ENCODE results near the gene C1R.
"Not testable (repeated sequence)": the region's sequence is repeated elsewhere in the genome, so short reads cannot be mapped to it uniquely, and the experiment has no call there.

C1R gene

GRCh38 chr12:7069386-7069785, 22.9 kb downstream of the C1R start:
- DNase-seq (ENCODE audit: low read depth in 2 of 2, low spot score in 1 of 2) = no peak

- DNase-seq (ENCODE audit: low read depth in 2 of 2, low spot score in 1 of 2) = no peak
Measured at GRCh38 chr12:7068994-7069346, 23.3 kb downstream of the C1R start.

DNA sequence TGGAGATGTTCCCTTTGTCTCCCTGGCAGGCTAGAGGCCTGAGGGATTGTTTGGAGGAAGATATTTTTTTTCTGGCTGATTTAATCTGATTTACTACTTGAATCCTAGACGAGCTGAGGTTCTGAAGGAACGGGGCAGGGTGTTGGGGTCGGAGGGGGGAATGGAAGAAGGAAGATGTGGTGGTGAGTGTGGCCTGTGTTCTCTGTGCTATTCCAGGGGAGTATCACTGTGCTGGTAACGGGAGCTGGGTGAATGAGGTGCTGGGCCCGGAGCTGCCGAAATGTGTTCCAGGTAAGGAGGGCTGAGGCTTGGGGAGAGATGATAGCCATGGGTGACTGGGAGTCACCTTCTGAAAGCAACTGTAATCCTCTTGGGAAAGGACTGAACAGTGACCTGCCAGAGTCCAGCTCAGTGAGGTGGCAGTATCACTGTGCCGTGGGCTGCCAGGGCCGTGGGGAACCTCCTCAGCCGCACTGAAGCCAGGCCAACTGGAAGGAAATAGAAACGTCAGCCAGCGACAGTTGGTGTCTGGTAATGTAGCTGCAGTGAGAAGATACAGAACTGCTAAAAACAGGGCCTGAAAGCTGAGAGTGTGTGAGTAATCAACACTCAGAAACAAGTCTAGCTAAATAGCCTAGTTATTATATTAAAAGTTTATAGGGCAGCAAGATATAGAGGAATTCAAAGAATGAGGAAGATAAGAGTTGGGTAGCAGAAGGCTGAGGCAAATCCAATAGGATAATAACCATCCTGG, 23.8 kb downstream of the C1R start:
- no peak for DNase-seq (ENCODE audit: low read depth in 2 of 2, low spot score in 1 of 2)

DNA sequence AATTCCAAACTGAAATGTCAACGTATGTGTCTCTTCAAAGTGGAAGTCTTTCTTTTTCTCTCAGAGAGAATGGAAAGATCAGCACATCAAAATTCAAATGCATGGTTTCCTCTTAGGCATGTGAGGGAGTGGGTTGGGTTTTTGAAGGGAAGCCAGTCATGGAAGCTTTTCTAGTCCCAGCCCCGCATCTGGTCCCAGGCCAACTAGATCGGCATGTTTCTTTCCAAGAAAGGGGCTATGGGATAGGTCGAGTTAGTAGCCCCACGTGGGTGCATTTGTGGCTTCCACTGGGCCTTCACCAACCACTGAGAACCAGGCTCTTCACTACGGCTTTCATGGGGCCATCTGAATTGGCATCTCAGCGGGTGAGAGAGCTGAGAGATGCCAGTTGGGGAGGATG, 25.1 kb downstream of the C1R start:
- no peak for DNase-seq (ENCODE audit: low read depth in 2 of 2, low spot score in 1 of 2)

DNA sequence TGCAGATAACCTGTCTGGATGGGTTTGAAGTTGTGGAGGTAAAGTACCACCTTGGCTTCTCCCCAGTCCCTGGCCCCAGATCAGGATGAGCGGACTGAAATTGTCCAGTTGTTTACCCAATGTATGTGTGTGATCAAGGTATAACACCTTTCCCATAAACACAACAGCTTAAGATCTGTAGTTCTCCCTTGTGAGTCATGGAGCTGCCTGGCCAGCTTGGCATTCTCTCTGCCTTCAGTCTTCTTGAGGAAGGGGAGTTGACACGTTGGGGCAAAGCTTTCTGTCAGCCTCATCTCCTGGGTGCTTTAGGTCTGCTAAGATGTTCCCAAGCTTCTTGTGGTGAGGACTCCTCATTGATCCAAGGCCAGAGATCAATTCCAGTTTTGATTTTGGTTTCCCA, 25.6 kb downstream of the C1R start:
- DNase-seq (ENCODE audit: low read depth in 2 of 2, low spot score in 1 of 2) = no peak

GRCh38 chr12:7065073-7065623, 27.1 kb downstream of the C1R start:
- DNase-seq (ENCODE audit: low read depth in 2 of 2, low spot score in 1 of 2) = no peak

DNA sequence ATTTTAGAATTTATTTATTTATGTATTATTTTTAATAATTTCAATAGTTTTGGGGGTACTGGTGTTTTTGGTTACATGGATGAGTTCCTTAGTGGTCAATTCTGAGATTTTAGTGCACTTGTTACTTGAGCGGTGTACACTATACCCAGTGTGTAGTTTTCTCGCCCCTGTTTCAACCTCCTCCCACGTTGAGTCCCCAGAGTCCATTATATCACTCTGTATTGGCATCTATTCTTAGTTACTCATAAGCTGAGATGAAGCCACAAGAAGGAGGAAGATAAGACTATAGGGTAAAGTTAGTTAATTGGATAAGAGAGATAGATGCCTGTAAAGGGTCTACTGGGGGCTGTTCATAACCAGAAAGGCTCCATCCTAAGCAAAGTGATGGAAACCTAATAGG, 27.7 kb downstream of the C1R start:
- DNase-seq (ENCODE audit: low read depth in 2 of 2, low spot score in 1 of 2) = no peak

DNA sequence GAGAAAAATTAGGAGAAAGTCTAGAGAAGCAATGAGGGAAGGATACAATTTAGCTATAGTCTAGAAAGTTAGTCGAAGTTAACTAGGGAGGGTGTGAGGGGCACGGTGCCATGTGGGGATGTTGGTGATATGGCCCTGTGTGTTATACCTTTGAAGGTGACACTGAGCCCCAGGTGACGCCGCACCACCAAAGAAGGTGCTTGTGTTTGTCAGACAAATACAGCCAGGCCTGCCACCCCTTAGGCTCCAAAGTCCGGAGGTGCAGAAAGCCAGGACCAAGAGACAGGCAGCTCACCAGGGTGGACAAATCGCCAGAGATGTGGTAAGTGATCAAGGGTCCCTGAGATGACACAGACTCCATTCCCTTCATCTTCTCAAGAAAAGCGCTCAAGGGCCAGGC, 30.6 kb downstream of the C1R start:
- DNase-seq (ENCODE audit: low read depth in 2 of 2, low spot score in 1 of 2) = no peak

DNA sequence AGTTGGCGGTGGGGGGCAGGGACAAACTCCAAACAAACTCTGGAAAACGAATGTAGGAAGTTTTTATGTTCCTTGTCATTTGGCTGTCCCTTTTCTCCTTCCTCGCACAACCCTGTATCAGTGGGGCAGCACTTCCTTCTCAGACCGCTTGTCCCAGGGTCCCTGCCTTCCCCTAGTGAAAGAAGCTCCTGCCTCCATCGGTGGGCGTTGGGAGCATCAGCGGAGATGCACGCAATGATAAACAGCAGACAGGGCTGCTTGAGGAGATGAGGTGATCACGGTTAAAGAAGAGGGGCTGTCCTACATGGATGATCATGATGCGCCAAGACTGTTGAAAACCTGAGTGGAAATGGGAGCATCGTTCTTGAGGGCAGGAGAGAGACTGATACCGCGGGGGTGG, 31.1 kb downstream of the C1R start:
- no peak for DNase-seq (ENCODE audit: low read depth in 2 of 2, low spot score in 1 of 2)

GRCh38 chr12:7060353-7060954, 31.8 kb downstream of the C1R start, which contains the start of gene C1S:
Gene C1S, plus strand, starts transcription at chr12:7060718. Its CDS starts 1,195 bp downstream, at chr12:7061913.
- no peak for DNase-seq (ENCODE audit: low read depth in 2 of 2, low spot score in 1 of 2)

DNA sequence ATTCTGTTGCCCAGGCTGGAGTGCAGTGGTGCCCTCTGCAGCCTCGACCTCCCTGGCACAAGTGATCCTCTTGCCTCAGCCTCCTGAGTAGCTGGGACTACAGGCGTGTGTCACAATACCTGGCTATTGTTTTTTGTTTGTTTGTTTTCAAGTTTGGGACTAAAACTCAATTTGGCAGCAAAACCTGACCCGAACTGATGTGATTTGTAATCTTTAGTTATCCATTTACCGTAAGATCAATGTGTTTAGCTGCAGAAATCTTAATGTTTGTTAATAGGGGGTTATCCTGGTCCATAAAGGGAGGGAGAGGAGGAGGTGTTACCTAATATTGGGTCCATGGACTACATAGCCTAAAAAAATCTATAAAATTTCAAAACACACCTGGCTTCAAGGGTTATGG, 32.5 kb downstream of the C1R start:
- no peak for DNase-seq (ENCODE audit: low read depth in 2 of 2, low spot score in 1 of 2)

DNA sequence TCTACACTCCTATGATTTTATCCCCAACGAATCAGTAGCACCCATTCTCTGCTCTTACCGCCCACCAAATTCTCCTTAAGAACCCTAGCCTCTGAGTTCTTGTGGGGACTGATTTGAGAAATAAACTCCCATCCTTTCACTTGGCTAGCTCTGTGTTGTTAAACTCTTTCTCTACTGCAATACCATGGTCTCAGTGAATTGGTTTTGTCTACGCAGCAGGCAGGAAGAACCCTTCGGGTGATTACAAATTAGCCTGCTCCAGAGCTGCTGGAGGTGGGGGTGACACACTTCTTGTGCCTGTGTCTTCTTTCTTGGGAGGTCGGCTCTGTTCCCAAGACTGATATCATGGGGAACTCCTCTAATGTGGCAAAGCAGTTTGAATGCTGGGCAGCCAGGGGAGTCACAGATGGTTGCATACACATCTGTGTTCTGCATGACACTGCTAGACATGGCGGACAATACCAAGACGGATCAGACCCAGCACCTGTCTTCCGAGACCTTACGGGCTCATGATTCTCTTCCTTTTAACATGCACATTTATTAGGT, 33.3 kb downstream of the C1R start:
- no peak for DNase-seq (ENCODE audit: low read depth in 2 of 2, low spot score in 1 of 2)

DNA sequence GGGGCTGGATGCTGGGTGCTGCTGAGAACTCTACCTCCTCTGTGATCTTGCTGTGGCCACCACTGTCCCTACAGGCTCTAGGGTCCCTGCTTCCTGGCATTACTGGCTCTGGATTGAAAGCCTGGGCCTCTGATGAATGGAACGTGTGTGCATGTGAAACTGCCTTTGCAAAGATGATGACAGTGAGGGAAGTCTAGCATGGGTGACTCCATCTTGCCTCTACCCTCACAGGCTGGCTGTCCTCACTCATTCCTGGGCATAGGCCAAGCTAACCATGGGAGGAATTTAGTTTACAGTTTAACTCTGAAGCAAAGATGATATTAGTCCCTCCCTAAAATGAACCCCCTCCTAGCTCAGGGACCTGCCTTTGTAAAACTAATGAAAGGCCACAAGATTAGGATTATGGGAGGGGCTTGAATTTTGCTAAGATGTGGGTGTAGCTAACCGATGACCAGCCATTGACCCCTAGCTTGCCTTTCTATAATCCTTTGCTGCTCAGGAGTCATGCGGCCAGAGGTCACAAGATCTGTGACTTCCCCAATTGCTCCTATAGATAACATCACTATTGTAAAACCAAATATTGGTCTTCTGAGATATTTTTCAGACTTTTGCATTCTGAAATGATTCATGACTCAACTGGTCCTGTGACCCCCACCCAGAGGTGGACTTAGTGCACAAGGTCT, 33.9 kb downstream of the C1R start:
- DNase-seq (ENCODE audit: low read depth in 2 of 2, low spot score in 1 of 2) = no peak

DNA sequence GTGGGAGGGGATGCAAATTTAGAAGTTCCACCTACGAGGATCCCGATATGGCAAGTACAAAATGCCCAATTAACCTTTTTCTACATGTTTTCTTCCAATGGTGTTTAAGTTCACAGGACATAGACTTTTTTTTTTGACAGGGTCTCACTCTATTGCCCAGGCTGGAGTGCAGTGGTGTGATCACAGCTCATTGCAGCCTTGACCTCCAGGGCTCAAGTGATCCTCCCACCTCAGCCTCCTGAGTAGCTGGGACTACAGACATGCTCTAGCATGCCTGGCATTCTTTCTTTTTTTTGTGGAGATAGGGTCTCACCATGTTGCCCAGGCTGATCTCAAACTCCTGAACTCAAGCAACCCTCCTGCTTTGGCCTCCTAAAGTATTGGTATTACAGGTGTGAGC, 36.5 kb downstream of the C1R start:
- DNase-seq (ENCODE audit: low read depth in 2 of 2, low spot score in 1 of 2) = not testable (repeated sequence)

GRCh38 chr12:7054925-7055324, 37.3 kb downstream of the C1R start:
- no peak for DNase-seq (ENCODE audit: low read depth in 2 of 2, low spot score in 1 of 2)

GRCh38 chr12:7049973-7050372, 42.3 kb downstream of the C1R start:
- DNase-seq (ENCODE audit: low read depth in 2 of 2, low spot score in 1 of 2) = not testable (repeated sequence)

GRCh38 chr12:7049445-7049951, 42.7 kb downstream of the C1R start:
- not testable (repeated sequence) for DNase-seq (ENCODE audit: low read depth in 2 of 2, low spot score in 1 of 2)

GRCh38 chr12:7047306-7047705, 44.9 kb downstream of the C1R start:
- DNase-seq (ENCODE audit: low read depth in 2 of 2, low spot score in 1 of 2) = no peak

- no peak for DNase-seq (ENCODE audit: low read depth in 2 of 2, low spot score in 1 of 2)
Measured at GRCh38 chr12:7046383-7047105, 45.7 kb downstream of the C1R start.

DNA sequence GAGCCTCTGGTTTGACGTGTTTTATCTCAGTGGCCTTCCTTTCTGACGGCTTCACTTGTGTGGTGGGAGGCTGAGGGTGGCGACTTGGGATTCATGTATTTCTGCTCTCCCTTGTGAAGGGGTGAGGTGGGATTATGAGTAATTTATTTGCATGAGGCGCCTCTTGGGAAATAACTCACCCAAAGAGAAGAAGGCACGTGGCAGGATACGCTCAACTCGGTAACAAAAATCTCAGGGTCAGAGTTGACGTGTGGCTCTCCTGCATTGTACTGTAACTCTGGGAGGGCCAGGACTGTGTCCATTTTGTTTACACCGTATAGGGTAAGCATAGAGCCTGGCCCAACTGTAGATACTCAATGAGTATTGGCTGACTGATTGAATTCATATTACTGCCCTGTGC, 46.3 kb downstream of the C1R start:
- DNase-seq (ENCODE audit: low read depth in 2 of 2, low spot score in 1 of 2) = no peak

- no peak for DNase-seq (ENCODE audit: low read depth in 2 of 2, low spot score in 1 of 2)
Measured at GRCh38 chr12:7042842-7043241, 49.4 kb downstream of the C1R start.

Data from stimulated activated CD8-positive, alpha-beta memory T cell treated with anti-CD3 and anti-CD28 coated beads, Interleukin-4, amount 100 ng/mL, for 1 hour (primary cell).